HCT116 (cell line): Measurements from ENCODE around the gene KIFC3.

ENCODE experiments used
- CTCF ChIP-seq, 3 experiments: fragments of 200-600 bp in 1 of 3; sonication (generic) in 1 of 3; IDR thresholded peaks in 2 of 3; conservative IDR thresholded peaks in 1 of 3; 2 replicates each; pipeline ENCODE4 v1.5.1; 2012 to 2017; ENCODE audit warnings: low read depth in 2 of 3, low read length in 2 of 3, antibody characterized with exemption in 1 of 3, borderline replicate concordance in 1 of 3, control low read depth in 1 of 3, mild to moderate bottlenecking in 1 of 3, mixed read lengths in 1 of 3, mixed run types in 1 of 3, moderate library complexity in 1 of 3; ENCODE audit not compliant: insufficient read depth in 1 of 3
- EZH2 ChIP-seq: fragments of 200-600 bp; sonication (generic); IDR thresholded peaks from 2 replicates; pipeline ENCODE4 v1.6.1; 2017; ENCODE audit warnings: antibody characterized with exemption, mixed run types
- EZH2phosphoT487 ChIP-seq: fragments of 200-600 bp; IDR thresholded peaks from 2 replicates; pipeline ENCODE4 v1.6.1; 2018; ENCODE audit warnings: antibody characterized with exemption, borderline replicate concordance
- MAX ChIP-seq: IDR thresholded peaks from 2 replicates; pipeline ENCODE4 v1.6.1; 2012
- POLR2A ChIP-seq: IDR thresholded peaks from 2 replicates; pipeline ENCODE4 v1.7.0; 2011; ENCODE audit warnings: borderline replicate concordance; ENCODE audit not compliant: insufficient read depth, insufficient read length; ENCODE audit errors: extremely low read depth
- POLR2AphosphoS5 ChIP-seq: IDR thresholded peaks from 2 replicates; pipeline ENCODE4 v1.6.1; 2011; ENCODE audit warnings: mild to moderate bottlenecking, low read depth, low read length, moderate library complexity
- SIN3A ChIP-seq: IDR thresholded peaks from 2 replicates; pipeline ENCODE4 v1.6.1; 2012; ENCODE audit warnings: low read depth

GRCh38 chr16:57711993-57712392, 90.3 kb downstream of the KIFC3 start:
- TF ChIP-seq CTCF (IDR thresholded peaks at IDR 0.05 in 2 of 3, conservative IDR thresholded peaks at IDR 0.05 in 1 of 3; ENCODE audit: borderline replicate concordance in 1 of 3, insufficient read depth in 1 of 3, low read depth in 2 of 3, low read length in 2 of 3) = no peak
- TF ChIP-seq SIN3A = no peak
- TF ChIP-seq POLR2A = no peak
- TF ChIP-seq EZH2phosphoT487 = no peak
- no peak for TF ChIP-seq EZH2
- no peak for TF ChIP-seq MAX
- TF ChIP-seq POLR2AphosphoS5 = no peak
